GM18868 (cell line): ENCODE results near the gene PKN3.
"Not testable (repeated sequence)": the region's sequence is repeated elsewhere in the genome, so short reads cannot be mapped to it uniquely, and the experiment has no call there.

Experiments used
- ATAC-seq: cut with Tn5 transposase; IDR thresholded peaks from one replicate; pipeline ENCODE4 v1.9.1; 2021; ENCODE audit warnings: mild to moderate bottlenecking, moderate library complexity; ENCODE audit not compliant: unreplicated experiment

Gene PKN3

GRCh38 chr9:128702445-128702948, at the start of gene PKN3:
TSS of gene PKN3 (plus strand) at chr9:128702503. CDS start at chr9:128702916, 413 bp downstream.
- peak; percentile 72 for ATAC-seq

- no peak for ATAC-seq
These were observed 48.4 kb upstream of the PKN3 start for GRCh38 chr9:128653908-128654307.

- no peak for ATAC-seq
These were observed 47.8 kb upstream of the PKN3 start for GRCh38 chr9:128654481-128654880.

DNA sequence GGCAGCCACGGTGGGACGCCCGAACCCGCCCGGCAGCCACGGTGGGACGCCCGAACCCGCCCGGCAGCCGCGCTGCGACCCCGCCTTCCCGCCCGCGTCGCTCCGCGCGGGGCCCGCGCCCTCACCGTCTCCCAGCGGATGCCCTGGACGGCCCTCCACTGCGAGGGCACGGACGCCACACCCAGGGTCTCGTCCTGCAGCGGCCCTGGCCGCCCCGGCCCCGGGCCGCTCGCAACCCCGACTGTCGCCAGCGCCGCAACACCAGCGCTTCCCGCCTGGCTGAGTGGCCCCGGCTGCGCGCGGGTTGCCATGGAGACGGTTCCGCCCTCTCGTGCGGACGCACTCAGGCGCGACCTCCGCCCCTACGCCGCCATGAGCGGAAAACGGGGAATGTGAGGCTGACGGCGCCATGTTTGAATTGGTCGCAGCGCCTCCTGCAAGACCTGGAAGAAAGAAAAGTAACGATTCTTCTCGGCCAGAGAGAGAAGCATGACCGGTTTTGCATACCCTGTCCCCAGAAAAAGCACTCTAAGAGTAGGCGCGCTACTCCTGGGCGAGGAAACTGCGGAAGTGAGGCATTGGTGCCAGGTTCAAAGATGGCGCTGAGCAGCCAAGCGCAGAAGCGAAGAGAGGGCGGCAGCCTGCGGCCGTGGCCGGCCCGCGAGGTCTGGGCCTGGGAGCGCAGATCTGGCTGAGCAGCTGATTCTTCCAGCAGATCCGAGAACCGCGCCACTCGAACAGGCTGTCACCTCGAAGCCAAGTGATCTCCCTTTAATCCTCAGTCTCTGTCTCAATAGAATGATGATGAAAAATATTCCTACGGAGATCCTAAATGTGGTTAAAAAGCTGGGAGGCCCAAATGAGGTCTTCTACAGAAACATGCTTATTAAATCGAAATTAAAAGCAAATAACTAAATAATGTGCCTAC, 45.6 kb upstream of the PKN3 start, which contains the start of gene DYNC2I2:
Gene DYNC2I2, minus strand, starts transcription at position 432 of the 928 bp plus-strand sequence. Its CDS starts 121 bp downstream, at position 311.
- ATAC-seq, result peak; percentile 59

- ATAC-seq, result no peak
These were observed 45.0 kb upstream of the PKN3 start for GRCh38 chr9:128657344-128657704.

GRCh38 chr9:128657796-128658195, 44.5 kb upstream of the PKN3 start:
- ATAC-seq, result no peak

DNA sequence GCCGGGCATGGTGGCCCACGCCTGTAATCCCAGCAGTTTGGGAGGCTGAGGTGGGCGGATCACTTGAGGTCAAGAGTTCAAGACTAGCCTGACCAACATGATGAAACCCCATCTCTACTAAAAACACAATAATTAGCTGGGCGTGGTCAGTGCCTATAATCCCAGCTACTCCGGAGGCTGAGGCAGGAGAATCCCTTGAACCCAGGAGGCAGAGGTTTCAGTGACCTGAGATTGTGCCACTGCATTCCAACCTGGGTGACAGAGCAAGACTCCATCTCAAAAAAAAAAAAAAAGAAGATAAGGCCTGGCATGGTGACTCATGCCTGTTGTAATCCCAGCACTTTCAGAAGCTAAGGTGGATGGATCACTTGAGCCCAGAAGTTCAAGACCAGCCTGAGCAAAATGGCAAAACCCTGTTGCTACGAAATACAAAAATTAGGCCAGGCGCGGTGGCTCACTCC, 35.8 kb upstream of the PKN3 start:
- not testable (repeated sequence) for ATAC-seq

GRCh38 chr9:128669786-128670185, 32.5 kb upstream of the PKN3 start:
- no peak for ATAC-seq

GRCh38 chr9:128675382-128675781, 26.9 kb upstream of the PKN3 start:
- no peak for ATAC-seq

DNA sequence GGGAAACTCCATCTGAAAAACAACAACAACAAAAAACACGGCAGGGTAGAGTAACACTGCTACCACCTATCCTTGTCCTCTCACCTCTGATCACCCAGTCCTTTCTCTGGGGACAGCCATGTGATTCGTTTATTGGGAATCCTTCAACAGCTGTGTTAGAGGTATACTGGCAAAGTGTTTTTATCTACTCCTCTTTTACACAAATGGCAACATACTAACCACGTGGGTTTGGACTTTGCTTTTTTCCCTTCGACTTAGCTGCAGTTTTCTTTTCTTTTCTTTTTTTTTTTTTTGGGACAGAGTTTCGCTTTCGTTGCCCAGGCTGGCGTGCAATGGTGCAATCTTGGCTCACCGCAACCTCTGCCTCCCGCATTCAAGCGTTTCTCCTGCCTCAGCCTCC, 24.5 kb upstream of the PKN3 start:
- ATAC-seq, result no peak

DNA sequence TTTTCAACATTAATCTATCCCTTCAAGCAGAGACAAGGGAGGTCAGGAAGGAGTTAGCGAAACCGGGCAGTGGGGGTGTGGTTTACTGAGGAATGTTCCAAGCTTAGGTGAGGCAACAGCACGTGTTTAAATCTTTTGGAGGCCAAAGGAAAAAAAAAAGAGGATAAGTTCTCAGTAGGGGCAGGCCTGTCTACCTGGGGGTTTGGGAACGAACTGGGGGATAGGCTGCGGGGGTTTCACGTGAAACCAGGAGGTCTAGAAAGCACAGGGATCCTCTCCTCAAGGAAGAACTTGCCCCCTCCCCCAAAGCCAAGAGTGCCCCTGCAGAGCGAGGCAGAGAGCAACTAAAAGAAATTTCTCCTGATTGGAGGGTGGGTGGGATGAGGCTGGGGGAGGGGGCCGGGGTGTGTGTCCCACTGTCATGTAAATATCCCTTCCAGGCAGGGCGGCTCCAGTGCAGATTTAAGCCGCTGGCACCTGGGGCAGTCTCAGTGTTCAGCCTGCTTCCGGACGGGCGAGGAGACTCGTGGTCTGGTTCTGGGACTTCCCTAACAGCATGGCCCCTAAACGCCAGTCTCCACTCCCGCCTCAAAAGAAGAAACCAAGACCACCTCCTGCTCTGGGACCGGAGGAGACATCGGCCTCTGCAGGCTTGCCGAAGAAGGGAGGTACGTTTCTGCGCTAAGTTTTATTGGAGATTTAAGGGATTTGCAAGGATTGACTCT, 18.8 kb upstream of the PKN3 start:
- ATAC-seq, result peak; percentile 42

GRCh38 chr9:128684065-128684324, 18.3 kb upstream of the PKN3 start:
- no peak for ATAC-seq

DNA sequence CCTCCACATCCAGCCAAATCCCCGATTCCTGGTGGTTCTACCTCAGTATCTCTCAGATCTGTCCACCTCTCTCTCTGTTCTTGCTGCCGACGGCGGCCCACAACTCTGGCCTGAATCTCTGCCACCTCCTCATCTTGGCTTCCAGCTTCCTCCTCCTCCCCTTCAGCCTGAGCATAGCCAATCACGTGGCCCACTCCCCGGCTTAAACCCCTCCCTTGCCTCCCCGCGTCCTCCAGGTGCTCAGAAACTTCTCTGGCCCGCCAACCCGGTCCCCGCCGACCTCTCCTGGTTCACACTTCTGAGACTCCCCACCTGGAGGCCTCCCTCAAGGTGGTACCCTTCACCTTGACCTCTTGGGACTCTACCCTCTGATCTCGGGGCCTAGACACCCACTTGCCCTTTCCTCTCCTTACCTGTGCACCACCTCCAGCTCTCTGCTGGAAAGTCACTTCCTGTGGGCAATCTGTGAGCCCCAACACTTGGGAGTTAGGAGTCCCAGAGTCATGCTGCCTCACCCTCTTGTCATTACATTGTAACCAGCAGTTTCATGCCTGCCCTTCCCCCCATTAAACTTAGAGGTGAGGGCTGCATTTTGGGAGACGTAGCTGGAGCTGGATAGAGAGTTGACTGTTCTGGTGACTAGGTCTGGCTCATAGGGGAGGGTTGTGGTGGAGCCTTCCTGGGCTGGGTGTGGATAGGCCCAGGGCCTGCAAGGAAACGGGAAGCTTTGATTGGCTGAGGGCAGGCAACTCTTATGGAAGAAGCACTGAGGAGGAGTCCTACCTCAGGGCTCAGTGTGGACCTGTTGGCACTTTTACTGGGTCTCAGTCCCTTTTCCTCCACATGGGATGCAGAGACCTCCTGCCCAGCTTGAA, 17.7 kb upstream of the PKN3 start:
- ATAC-seq, result peak; percentile 33

DNA sequence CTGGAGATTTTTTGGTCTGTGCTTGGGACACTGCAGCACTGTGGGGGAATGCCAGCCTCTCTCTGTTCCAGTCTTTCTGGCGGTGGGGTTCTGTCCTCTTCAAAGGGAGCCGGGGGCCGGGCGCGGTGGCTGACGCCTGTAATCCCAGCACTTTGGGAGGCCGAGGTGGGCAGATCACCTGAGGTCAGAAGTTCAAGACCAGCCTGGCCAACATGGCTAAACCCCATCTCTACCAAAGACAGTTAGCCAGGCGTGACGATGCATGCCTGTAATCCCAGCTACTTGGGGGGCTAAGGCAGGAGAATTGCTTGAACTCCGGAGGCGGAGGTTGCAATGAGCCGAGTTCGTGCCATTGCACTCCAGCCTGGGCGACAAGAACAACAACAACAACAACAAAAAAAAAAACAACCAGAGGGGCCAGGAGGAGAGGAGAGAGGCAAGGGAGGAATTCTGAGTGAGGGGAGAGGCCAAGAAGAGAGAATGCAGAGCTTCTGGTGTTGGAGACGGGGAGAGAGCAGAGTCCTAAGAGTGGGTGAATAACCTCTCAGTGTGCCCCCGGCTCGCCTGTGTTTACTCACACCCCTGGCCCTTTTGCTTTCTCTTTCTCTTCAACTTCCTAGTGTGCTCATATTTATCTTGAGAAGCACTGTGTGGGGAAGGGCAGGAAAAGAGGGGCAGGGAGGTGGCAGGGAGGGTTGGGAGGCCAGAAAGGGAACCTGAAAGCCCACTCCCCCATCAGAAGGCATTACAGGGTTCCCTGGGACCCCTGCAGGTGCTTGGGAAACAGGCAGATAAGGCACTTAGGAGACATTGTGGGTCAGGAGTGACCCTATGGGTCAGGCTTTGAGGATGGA, 16.4 kb upstream of the PKN3 start:
- ATAC-seq, result no peak

- no peak for ATAC-seq
These were observed 14.8 kb upstream of the PKN3 start for GRCh38 chr9:128687453-128687852.

DNA sequence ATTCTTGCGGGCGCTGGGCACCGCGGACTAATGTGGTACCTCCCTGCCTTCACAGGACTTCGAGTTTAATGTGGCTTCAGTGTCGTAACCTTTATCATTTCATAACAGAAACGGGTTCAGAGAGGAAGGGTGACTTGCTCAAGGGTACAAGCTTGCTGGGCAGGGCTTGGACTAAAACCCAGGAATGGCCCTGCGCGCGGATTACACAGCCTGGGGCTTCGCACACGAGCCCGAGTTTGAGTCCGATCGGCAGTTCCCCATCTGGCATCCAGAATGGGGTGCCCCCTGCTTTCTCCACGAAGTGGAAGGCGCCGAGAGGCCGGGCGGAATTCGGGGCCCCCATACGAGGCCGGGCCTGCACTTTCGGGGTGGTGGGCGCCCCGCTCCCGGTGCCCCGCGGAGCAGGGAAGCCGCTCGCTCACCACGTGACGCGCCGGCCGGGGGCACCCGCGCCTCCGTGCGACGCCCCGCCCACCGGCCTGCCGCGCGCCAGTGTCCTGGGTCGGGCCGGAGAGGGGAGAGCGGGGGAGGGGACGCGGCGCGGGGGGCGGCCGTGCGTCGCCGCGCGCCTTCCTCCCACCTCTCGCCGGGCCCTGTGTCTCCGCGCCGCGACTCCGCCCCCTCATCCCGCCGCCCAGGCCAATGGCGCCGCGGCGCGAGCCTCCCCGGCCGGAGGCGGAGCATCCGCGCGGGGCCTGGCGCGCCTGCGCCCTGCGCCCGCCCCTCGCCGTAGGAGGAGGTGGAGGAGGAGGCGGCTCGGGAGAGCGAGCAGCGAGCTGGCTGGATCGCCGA, 13.6 kb upstream of the PKN3 start, which contains the start of gene SET:
Gene SET, plus strand, starts transcription at position 722 of the 792 bp plus-strand sequence. CDS start 361 bp downstream, outside the sequence.
- ATAC-seq, result peak; percentile 73

DNA sequence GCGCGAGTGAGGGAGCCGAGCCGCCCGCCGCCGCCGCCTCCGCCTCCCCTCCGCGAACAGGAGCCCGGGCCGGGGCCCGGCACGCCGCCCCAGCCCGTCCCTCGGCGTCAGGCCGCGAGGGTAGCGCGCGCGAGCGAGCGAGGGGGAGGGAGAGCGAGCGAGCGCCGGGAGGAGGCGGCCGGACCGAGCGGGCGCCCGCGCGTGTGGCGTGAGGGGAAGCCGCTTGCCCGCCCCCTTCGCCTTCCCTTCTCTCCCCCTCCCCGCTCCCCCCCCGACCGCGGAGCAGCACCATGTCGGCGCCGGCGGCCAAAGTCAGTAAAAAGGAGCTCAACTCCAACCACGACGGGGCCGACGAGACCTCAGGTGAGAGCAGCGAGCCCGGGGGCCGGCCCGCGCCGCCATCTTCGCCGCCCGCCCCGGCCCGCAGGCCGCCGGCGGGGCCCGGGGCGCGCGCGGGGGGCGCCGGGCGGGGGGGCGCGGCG, 13.0 kb upstream of the PKN3 start:
- peak; percentile 22 for ATAC-seq

- ATAC-seq, result no peak
These were observed 12.3 kb upstream of the PKN3 start for GRCh38 chr9:128689820-128690683.
